Measurements from ENCODE around the gene DYRK2. TPM values are rescaled to one million over a fixed set of nuclear protein-coding genes. Genes with fewer than 3 reads are reported as not detected.
A peak's percentile ranks its signal among the peaks of the same experiment; 100 is the strongest.

DYRK2 gene
- polyA plus RNA-seq, 3 donors = 7.5 to 12.5 (median 9.7) TPM

- Mint-ChIP-seq H3K4me3 (no peak overlapping the region), H3K9me3 (no peaks in the 10 kb centered on the region), H3K4me1 (peaks cover 18% of the 10 kb centered on the region), H3K27me3 (ENCODE audit: low read depth in 3 of 3) (no peaks in the 10 kb centered on the region), H3K36me3 (peaks cover 35 to 37% of the 10 kb centered on the region in 2 donors), H3K27ac (no peak overlapping the region)
- TF ChIP-seq CTCF (IDR thresholded peaks at IDR 0.05) = no peak
- Histone ChIP-seq H4K20me1 (ENCODE audit: insufficient read depth, low read length) (peaks cover 77% of the 10 kb centered on the region), H3K4me1 (ENCODE audit: control insufficient read depth in 1 of 2, insufficient read depth in 2 of 2, low read length in 2 of 2) (peaks cover 5 to 6% of the 10 kb centered on the region in 2 donors), H3K4me3 (replicated peaks in 1 of 3; ENCODE audit: low read depth in 2 of 3, low read length in 3 of 3) (no peak overlapping the region), H2AFZ (ENCODE audit: insufficient read depth, low read depth, low read length, poor library complexity, severe bottlenecking) (no peak overlapping the region), H3K27ac (ENCODE audit: low read depth in 1 of 2, low read length in 2 of 2) (no peak overlapping the region), H3K9me3 (replicated peaks in 1 of 2; ENCODE audit: control insufficient read depth in 1 of 2, insufficient read depth in 1 of 2, low read length in 2 of 2) (no peaks in the 10 kb centered on the region), H3K4me2 (replicated peaks; ENCODE audit: extremely low read depth, low read length, poor library complexity, severe bottlenecking) (no peak overlapping the region), H3K27me3 (ENCODE audit: control insufficient read depth in 2 of 2, insufficient read depth in 2 of 2, low read length in 2 of 2) (no peaks in the 10 kb centered on the region), H3K36me3 (replicated peaks in 1 of 2; ENCODE audit: control insufficient read depth in 1 of 2, insufficient read depth in 2 of 2, low read length in 2 of 2) (peaks cover 26 to 32% of the 10 kb centered on the region in 2 donors), H3K9ac (ENCODE audit: insufficient read depth, low read length, poor library complexity, severe bottlenecking) (no peak overlapping the region), H3K79me2 (ENCODE audit: insufficient read depth, low read length) (peaks cover 46% of the 10 kb centered on the region)
- no peak for DNase-seq
- intact Hi-C loops (cut with micrococcal nuclease) = no loop called here
Observed at GRCh38 chr12:67655829-67656228, 7.3 kb downstream of the DYRK2 start.

GRCh38 chr12:67656251-67656650, 7.7 kb downstream of the DYRK2 start:
- Histone ChIP-seq H3K4me1 (ENCODE audit: control insufficient read depth in 1 of 2, insufficient read depth in 2 of 2, low read length in 2 of 2) (peaks cover 2 to 3% of the 10 kb centered on the region in 2 donors), H4K20me1 (ENCODE audit: insufficient read depth, low read length) (peaks cover 73% of the 10 kb centered on the region), H3K4me3 (replicated peaks in 1 of 3; ENCODE audit: low read depth in 2 of 3, low read length in 3 of 3) (no peak overlapping the region), H3K27me3 (ENCODE audit: control insufficient read depth in 2 of 2, insufficient read depth in 2 of 2, low read length in 2 of 2) (no peaks in the 10 kb centered on the region), H3K79me2 (ENCODE audit: insufficient read depth, low read length) (peaks cover 48% of the 10 kb centered on the region), H3K4me2 (replicated peaks; ENCODE audit: extremely low read depth, low read length, poor library complexity, severe bottlenecking) (no peak overlapping the region), H3K36me3 (replicated peaks in 1 of 2; ENCODE audit: control insufficient read depth in 1 of 2, insufficient read depth in 2 of 2, low read length in 2 of 2) (peaks cover 26 to 36% of the 10 kb centered on the region in 2 donors), H3K9ac (ENCODE audit: insufficient read depth, low read length, poor library complexity, severe bottlenecking) (no peak overlapping the region), H2AFZ (ENCODE audit: insufficient read depth, low read depth, low read length, poor library complexity, severe bottlenecking) (no peak overlapping the region), H3K9me3 (replicated peaks in 1 of 2; ENCODE audit: control insufficient read depth in 1 of 2, insufficient read depth in 1 of 2, low read length in 2 of 2) (no peaks in the 10 kb centered on the region), H3K27ac (ENCODE audit: low read depth in 1 of 2, low read length in 2 of 2) (no peak overlapping the region)
- Mint-ChIP-seq H3K36me3 (peaks cover 36 to 37% of the 10 kb centered on the region in 2 donors), H3K9me3 (no peaks in the 10 kb centered on the region), H3K4me1 (peaks cover 13% of the 10 kb centered on the region), H3K27me3 (ENCODE audit: low read depth in 3 of 3) (no peaks in the 10 kb centered on the region), H3K4me3 (no peak overlapping the region), H3K27ac (peak overlapping the region in 1 of 7 donors; percentile 31)
- 86% methylated on average over 1 of the region's 2 CpGs for WGBS (ENCODE audit: insufficient coverage)
- no peak for TF ChIP-seq CTCF (IDR thresholded peaks at IDR 0.05)
- intact Hi-C loops (cut with micrococcal nuclease) = no loop called here
- DNase-seq = no peak

All from CD14-positive monocyte (primary cell).